ENCODE measurements around the gene SLC16A10. TPM values are rescaled to one million over a fixed set of nuclear protein-coding genes. Genes with fewer than 3 reads are reported as not detected.
A peak's percentile ranks its signal among the peaks of the same experiment; 100 is the strongest.

SLC16A10 gene, protein sequence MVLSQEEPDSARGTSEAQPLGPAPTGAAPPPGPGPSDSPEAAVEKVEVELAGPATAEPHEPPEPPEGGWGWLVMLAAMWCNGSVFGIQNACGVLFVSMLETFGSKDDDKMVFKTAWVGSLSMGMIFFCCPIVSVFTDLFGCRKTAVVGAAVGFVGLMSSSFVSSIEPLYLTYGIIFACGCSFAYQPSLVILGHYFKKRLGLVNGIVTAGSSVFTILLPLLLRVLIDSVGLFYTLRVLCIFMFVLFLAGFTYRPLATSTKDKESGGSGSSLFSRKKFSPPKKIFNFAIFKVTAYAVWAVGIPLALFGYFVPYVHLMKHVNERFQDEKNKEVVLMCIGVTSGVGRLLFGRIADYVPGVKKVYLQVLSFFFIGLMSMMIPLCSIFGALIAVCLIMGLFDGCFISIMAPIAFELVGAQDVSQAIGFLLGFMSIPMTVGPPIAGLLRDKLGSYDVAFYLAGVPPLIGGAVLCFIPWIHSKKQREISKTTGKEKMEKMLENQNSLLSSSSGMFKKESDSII
- total RNA-seq (2012; rRNA removed) (0.28 TPM in 1 of 2 replicates, not detected in the other), polyA plus RNA-seq (2012; rRNA removed) (not detected in 2 replicates), Bru-seq, nascent RNA (percentile 6 among the genes with signal in this experiment), BruChase-seq, experiment 1, labeled RNA remaining after a 6-hour chase (percentile 8 among the genes with signal in this experiment), BruChase-seq, experiment 2, labeled RNA remaining after a 2-hour chase (percentile 10 among the genes with signal in this experiment)
- polyA plus RNA-seq (2012; cell fraction: cytosol; rRNA removed), result not detected in 2 replicates
- not detected in 2 replicates for polyA plus RNA-seq (2012; cell fraction: nucleus; rRNA removed; ENCODE audit: low replicate concordance)
- long read RNA-seq, result 0 reads

DNA sequence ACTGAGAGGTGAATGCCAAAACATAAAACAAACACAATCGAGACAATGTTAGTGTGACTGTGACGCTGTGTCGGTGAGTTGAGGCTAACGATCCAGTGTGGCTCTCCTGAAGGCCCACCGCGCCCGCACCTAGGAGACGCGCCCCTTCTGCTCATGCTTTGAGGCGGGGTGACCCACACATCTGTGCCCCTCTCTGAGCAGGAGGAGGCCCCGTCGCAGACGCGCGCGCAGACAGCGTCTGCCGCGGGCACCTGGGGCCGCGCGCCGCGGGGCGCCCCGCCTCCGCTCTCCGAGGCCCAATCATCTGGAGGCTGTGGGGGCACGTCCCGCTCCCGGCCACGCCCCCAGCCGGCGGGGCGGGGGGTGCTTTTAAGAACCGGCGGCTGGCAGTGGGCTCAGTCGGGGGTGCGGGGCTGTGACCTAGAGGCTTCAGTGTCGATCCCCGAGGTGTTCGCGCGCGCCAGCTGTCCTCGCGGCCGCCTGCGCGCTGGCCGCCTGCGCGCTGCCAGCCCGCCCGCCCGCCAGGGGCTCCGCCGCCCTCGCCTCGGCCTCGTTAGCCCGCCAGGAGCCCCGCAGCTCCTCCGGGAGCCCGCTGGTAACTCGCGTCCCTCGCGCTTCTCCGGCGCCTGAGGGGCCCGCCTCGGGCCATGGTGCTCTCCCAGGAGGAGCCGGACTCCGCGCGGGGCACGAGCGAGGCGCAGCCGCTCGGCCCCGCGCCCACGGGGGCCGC lies at the start of gene SLC16A10:
TSS of gene SLC16A10 (plus strand) at position 398 of the 730 bp plus-strand sequence. CDS start at position 648, 250 bp downstream.
- H4K5ac ChIP-seq (ENCODE audit: low read depth, low read length), result no peak within 1 kb of the TSS
- no peak within 1 kb of the TSS for H2BK5ac ChIP-seq (ENCODE audit: low read depth, low read length, poor library complexity, severe bottlenecking)
- in situ Hi-C loops (cut with MboI; ENCODE audit: low sequenced_read_pairs) (no loop called here), intact Hi-C loops (cut with micrococcal nuclease) (no loop called here), dilution Hi-C loops (cut with HindIII; ENCODE audit: low sequenced_read_pairs, unreplicated experiment) (no loop called here)
- no peak within 1 kb of the TSS for H3K14ac ChIP-seq (replicated peaks; ENCODE audit: low read depth, low read length)
- H3K79me1 ChIP-seq (ENCODE audit: low read depth in 1 of 2, low read length in 2 of 2), result no peaks in the 10 kb centered on the region
- DNase-seq, result no peak
- H3K18ac ChIP-seq (ENCODE audit: low read depth, low read length), result no peak within 1 kb of the TSS
- no peak within 1 kb of the TSS for H3K27ac ChIP-seq (ENCODE audit: insufficient read depth, low read length)
- peak within 1 kb of the TSS; percentile 100 for H3K4me2 ChIP-seq (ENCODE audit: low read depth, low read length)
- peaks cover 54% of the 10 kb centered on the region for H3K27me3 ChIP-seq (ENCODE audit: control insufficient read depth, insufficient read depth, low read length)
- H3K4me1 ChIP-seq (ENCODE audit: control insufficient read depth, insufficient read depth, low read length), result peaks cover 2% of the 10 kb centered on the region
- no peak within 1 kb of the TSS for H3K4ac ChIP-seq (ENCODE audit: low read depth, low read length)
- ChIA-PET CTCF (no interaction called here), POLR2A (ENCODE audit: unreplicated experiment) (no interaction called here)
- no peak within 1 kb of the TSS for H2AK9ac ChIP-seq (replicated peaks; ENCODE audit: low read depth, low read length, poor library complexity)
- no peak within 1 kb of the TSS for H2AK5ac ChIP-seq (ENCODE audit: low read depth, low read length)
- TF ChIP-seq MAFK (IDR thresholded peaks at IDR 0.05; ENCODE audit: low read depth, low read length), result no peak
- TF ChIP-seq POLR2A (IDR thresholded peaks at IDR 0.05; ENCODE audit: low read depth, low read length), result no peak
- TF ChIP-seq CHD1 (IDR thresholded peaks at IDR 0.05; ENCODE audit: low read depth, low read length), result no peak
- no peak for TF ChIP-seq NFE2L2 (IDR thresholded peaks at IDR 0.05; ENCODE audit: low read depth, low read length)
- TF ChIP-seq BHLHE40 (IDR thresholded peaks at IDR 0.05; ENCODE audit: low read depth, low read length), result no peak
- TF ChIP-seq, protein P1, sequence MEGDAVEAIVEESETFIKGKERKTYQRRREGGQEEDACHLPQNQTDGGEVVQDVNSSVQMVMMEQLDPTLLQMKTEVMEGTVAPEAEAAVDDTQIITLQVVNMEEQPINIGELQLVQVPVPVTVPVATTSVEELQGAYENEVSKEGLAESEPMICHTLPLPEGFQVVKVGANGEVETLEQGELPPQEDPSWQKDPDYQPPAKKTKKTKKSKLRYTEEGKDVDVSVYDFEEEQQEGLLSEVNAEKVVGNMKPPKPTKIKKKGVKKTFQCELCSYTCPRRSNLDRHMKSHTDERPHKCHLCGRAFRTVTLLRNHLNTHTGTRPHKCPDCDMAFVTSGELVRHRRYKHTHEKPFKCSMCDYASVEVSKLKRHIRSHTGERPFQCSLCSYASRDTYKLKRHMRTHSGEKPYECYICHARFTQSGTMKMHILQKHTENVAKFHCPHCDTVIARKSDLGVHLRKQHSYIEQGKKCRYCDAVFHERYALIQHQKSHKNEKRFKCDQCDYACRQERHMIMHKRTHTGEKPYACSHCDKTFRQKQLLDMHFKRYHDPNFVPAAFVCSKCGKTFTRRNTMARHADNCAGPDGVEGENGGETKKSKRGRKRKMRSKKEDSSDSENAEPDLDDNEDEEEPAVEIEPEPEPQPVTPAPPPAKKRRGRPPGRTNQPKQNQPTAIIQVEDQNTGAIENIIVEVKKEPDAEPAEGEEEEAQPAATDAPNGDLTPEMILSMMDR (conservative IDR thresholded peaks at IDR 0.05; ENCODE audit: low read depth, low read length), result no peak
- H2BK20ac ChIP-seq (ENCODE audit: low read depth, low read length), result no peak within 1 kb of the TSS
- H3K9ac ChIP-seq (ENCODE audit: low read depth, low read length), result no peak within 1 kb of the TSS
- WGBS, 2 experiments (ENCODE audit: extremely low coverage in 2 of 2, insufficient read length in 1 of 2), result 3% methylated on average over 37 of the region's 86 CpGs; no CpG with 5 or more reads in 1 of the 2 experiments
- no peak within 1 kb of the TSS for H2BK120ac ChIP-seq (ENCODE audit: low read depth, low read length)
- no peak within 1 kb of the TSS for H4K8ac ChIP-seq (ENCODE audit: low read depth in 2 of 2, low read length in 2 of 2)
- no TSS peak for BruUV-seq (replicated peaks)
- no peak within 1 kb of the TSS for H4K91ac ChIP-seq (ENCODE audit: insufficient read depth, low read depth, low read length)
- H3K4me3 ChIP-seq (ENCODE audit: insufficient read depth, low read depth, low read length), result peak within 1 kb of the TSS; percentile 63
- H3K9me3 ChIP-seq (ENCODE audit: control insufficient read depth, insufficient read depth, low read length), result no peaks in the 10 kb centered on the region
- no peak within 1 kb of the TSS for H3K56ac ChIP-seq (ENCODE audit: extremely low read depth, insufficient read depth, low read length)
- no peaks in the 10 kb centered on the region for H3K36me3 ChIP-seq (ENCODE audit: control insufficient read depth, insufficient read depth, low read length)
- H4K20me1 ChIP-seq (ENCODE audit: insufficient read depth, low read length), result no peaks in the 10 kb centered on the region
- H3K23ac ChIP-seq (ENCODE audit: low read depth, low read length), result peak within 1 kb of the TSS; percentile 56
- peak within 1 kb of the TSS; percentile 91 for H2AFZ ChIP-seq (replicated peaks; ENCODE audit: low read length, poor library complexity)
- peak; percentile 83 for ATAC-seq (ENCODE audit: low read depth)
- H2BK15ac ChIP-seq (ENCODE audit: low read depth, low read length), result no peak within 1 kb of the TSS
- no peaks in the 10 kb centered on the region for H3K9me1 ChIP-seq (ENCODE audit: insufficient read depth, low read length)
